Measurements from ENCODE around the gene MYH11. TPM values are rescaled to one million over a fixed set of nuclear protein-coding genes. Genes with fewer than 3 reads are reported as not detected.

Gene MYH11
- total and polyA plus RNA-seq, 2 of the 13 experiments (the other 11 are each of a cell fraction or from before 2014, with no cell fraction given), result not detected

GRCh38 chr16:15708997-15709396 lies 147.8 kb downstream of the MYH11 start:
- Histone ChIP-seq H3K79me2 (ENCODE audit: insufficient read depth, low read length) (no peaks in the 10 kb centered on the region), H3K4me2 (ENCODE audit: low read depth, low read length) (no peak overlapping the region), H3K36me3 (replicated peaks in 1 of 2; ENCODE audit: control insufficient read depth in 1 of 2, insufficient read depth in 2 of 2, low read length in 2 of 2) (peaks cover 5 to 10% of the 10 kb centered on the region in 2 experiments; a peak in 3 of 5 replicates), H3K9ac (ENCODE audit: insufficient read depth, low read depth, low read length) (no peak overlapping the region), H3K4me3 (replicated peaks in 1 of 3; ENCODE audit: insufficient read depth in 1 of 3, low read depth in 2 of 3, low read length in 3 of 3) (no peak overlapping the region), H3K4me1 (ENCODE audit: insufficient read depth, low read length) (no peaks in the 10 kb centered on the region), H4K20me1 (ENCODE audit: insufficient read depth, low read length) (no peaks in the 10 kb centered on the region), H3K9me3 (ENCODE audit: low read length) (no peaks in the 10 kb centered on the region), H3K27ac (ENCODE audit: extremely low read length, insufficient read depth, low read length) (no peak overlapping the region), H2AFZ (ENCODE audit: low read length) (no peak overlapping the region), H3K27me3 (ENCODE audit: control insufficient read depth in 1 of 2, insufficient read depth in 2 of 2, low read length in 2 of 2) (no peaks in the 10 kb centered on the region; a peak in 1 of 5 replicates)
- ChIA-PET CTCF (ENCODE audit: low intra/inter-chr PET ratio, low total read pairs) (no interaction called here), POLR2A (no interaction called here)
- BruUV-seq (replicated peaks), result no TSS peak
- in situ Hi-C loops (cut with HindIII; ENCODE audit: extremely low pct_ligation_motif_present, low pct_unique_long_range_greater_than_20kb) (loop anchor here (10.0 kb wide), 1 partner anchor 284 kb away; no protein-coding TSS in a partner anchor), intact Hi-C loops (cut with micrococcal nuclease; ENCODE audit: unreplicated experiment) (no loop called here)
- DNase-seq (ENCODE audit: low spot score) (no peak), FAIRE-seq (no peak), ATAC-seq (no peak)
- WGBS (ENCODE audit: low lambda C conversion rate), result 94% methylated on average over 7 of the region's 7 CpGs
- TF ChIP-seq KLF9 (CRISPR knock-in tag; IDR thresholded peaks at IDR 0.05; ENCODE audit: low read depth), result no peak
- no peak for TF ChIP-seq FOXO1 (CRISPR knock-in tag; IDR thresholded peaks at IDR 0.05)
- TF ChIP-seq ZBTB39 (CRISPR knock-in tag; IDR thresholded peaks at IDR 0.05), result no peak
- TF ChIP-seq ZMAT5 (CRISPR knock-in tag; IDR thresholded peaks at IDR 0.05; ENCODE audit: borderline replicate concordance, low read depth), result no peak
- TF ChIP-seq, protein P1, sequence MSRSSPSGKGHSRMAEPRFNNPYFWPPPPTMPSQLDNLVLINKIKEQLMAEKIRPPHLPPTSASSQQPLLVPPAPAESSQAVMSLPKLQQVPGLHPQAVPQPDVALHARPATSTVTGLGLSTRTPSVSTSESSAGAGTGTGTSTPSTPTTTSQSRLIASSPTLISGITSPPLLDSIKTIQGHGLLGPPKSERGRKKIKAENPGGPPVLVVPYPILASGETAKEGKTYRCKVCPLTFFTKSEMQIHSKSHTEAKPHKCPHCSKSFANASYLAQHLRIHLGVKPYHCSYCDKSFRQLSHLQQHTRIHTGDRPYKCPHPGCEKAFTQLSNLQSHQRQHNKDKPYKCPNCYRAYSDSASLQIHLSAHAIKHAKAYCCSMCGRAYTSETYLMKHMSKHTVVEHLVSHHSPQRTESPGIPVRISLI (CRISPR knock-in tag; IDR thresholded peaks at IDR 0.05; ENCODE audit: borderline replicate concordance), result no peak
- TF ChIP-seq, protein P2, sequence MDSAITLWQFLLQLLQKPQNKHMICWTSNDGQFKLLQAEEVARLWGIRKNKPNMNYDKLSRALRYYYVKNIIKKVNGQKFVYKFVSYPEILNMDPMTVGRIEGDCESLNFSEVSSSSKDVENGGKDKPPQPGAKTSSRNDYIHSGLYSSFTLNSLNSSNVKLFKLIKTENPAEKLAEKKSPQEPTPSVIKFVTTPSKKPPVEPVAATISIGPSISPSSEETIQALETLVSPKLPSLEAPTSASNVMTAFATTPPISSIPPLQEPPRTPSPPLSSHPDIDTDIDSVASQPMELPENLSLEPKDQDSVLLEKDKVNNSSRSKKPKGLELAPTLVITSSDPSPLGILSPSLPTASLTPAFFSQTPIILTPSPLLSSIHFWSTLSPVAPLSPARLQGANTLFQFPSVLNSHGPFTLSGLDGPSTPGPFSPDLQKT (CRISPR knock-in tag; IDR thresholded peaks at IDR 0.05; ENCODE audit: borderline replicate concordance), result no peak
- TF ChIP-seq PITX1 (CRISPR knock-in tag; IDR thresholded peaks at IDR 0.05), result no peak
- TF ChIP-seq KLF16 (CRISPR knock-in tag; IDR thresholded peaks at IDR 0.05), result no peak
- TF ChIP-seq NFYC (CRISPR knock-in tag; IDR thresholded peaks at IDR 0.05), result no peak
- TF ChIP-seq CEBPG (CRISPR knock-in tag; IDR thresholded peaks at IDR 0.05), result no peak
- TF ChIP-seq, protein P3, sequence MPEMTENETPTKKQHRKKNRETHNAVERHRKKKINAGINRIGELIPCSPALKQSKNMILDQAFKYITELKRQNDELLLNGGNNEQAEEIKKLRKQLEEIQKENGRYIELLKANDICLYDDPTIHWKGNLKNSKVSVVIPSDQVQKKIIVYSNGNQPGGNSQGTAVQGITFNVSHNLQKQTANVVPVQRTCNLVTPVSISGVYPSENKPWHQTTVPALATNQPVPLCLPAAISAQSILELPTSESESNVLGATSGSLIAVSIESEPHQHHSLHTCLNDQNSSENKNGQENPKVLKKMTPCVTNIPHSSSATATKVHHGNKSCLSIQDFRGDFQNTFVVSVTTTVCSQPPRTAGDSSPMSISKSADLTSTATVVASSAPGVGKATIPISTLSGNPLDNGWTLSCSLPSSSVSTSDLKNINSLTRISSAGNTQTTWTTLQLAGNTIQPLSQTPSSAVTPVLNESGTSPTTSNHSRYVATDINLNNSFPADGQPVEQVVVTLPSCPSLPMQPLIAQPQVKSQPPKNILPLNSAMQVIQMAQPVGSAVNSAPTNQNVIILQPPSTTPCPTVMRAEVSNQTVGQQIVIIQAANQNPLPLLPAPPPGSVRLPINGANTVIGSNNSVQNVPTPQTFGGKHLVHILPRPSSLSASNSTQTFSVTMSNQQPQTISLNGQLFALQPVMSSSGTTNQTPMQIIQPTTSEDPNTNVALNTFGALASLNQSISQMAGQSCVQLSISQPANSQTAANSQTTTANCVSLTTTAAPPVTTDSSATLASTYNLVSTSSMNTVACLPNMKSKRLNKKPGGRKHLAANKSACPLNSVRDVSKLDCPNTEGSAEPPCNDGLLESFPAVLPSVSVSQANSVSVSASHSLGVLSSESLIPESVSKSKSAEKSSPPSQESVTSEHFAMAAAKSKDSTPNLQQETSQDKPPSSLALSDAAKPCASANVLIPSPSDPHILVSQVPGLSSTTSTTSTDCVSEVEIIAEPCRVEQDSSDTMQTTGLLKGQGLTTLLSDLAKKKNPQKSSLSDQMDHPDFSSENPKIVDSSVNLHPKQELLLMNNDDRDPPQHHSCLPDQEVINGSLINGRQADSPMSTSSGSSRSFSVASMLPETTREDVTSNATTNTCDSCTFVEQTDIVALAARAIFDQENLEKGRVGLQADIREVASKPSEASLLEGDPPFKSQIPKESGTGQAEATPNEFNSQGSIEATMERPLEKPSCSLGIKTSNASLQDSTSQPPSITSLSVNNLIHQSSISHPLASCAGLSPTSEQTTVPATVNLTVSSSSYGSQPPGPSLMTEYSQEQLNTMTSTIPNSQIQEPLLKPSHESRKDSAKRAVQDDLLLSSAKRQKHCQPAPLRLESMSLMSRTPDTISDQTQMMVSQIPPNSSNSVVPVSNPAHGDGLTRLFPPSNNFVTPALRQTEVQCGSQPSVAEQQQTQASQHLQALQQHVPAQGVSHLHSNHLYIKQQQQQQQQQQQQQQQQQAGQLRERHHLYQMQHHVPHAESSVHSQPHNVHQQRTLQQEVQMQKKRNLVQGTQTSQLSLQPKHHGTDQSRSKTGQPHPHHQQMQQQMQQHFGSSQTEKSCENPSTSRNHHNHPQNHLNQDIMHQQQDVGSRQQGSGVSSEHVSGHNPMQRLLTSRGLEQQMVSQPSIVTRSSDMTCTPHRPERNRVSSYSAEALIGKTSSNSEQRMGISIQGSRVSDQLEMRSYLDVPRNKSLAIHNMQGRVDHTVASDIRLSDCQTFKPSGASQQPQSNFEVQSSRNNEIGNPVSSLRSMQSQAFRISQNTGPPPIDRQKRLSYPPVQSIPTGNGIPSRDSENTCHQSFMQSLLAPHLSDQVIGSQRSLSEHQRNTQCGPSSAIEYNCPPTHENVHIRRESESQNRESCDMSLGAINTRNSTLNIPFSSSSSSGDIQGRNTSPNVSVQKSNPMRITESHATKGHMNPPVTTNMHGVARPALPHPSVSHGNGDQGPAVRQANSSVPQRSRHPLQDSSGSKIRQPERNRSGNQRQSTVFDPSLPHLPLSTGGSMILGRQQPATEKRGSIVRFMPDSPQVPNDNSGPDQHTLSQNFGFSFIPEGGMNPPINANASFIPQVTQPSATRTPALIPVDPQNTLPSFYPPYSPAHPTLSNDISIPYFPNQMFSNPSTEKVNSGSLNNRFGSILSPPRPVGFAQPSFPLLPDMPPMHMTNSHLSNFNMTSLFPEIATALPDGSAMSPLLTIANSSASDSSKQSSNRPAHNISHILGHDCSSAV (CRISPR knock-in tag; IDR thresholded peaks at IDR 0.05; ENCODE audit: borderline replicate concordance), result no peak
- no peak for TF ChIP-seq ASH2L (IDR thresholded peaks at IDR 0.05; ENCODE audit: insufficient read length, low read depth, low read length)

Data from HepG2 (cell line).